ENCODE results near the gene ALG5. TPM values are rescaled to one million over a fixed set of nuclear protein-coding genes. Genes with fewer than 3 reads are reported as not detected.

Gene ALG5
- total and polyA plus RNA-seq, 7 donors: 15.0 to 44.9 (median 24.6) TPM

DNA sequence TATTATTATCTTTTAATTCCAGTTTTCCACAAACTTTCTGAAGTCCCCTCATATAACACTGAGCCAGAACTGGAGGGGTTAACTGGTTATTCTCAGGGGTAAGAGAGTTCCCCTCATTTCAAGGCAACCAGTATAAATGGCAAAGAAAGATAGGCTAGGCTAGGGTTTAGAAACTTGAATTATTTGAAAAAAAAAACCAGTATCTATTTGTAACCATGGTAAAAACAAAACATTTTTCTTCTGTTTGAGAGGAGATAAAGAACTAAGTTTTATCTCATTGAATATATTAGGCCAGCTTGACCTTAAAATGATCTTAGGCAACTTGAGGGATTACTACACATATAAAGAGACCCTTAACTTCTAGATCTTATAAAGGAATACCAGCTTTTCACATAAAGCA, 40.8 kb upstream of the ALG5 start:
- Histone ChIP-seq H3K4me3 (no peak overlapping the region), H3K36me3 (peaks cover 0 to 86% (median 35%) of the 10 kb centered on the region in 4 donors), H3K27ac (no peak overlapping the region), H3K4me1 (no peaks in the 10 kb centered on the region), H3K27me3 (no peaks in the 10 kb centered on the region), H3K9me3 (no peaks in the 10 kb centered on the region)
- DNase-seq: no peak
- TF ChIP-seq POLR2A (IDR thresholded peaks at IDR 0.05) (no peak), EP300 (IDR thresholded peaks at IDR 0.05) (no peak), POLR2AphosphoS5 (IDR thresholded peaks at IDR 0.05) (no peak), CTCF (IDR thresholded peaks at IDR 0.05) (no peak)
- intact Hi-C loops (cut with DNase I): no loop called here

DNA sequence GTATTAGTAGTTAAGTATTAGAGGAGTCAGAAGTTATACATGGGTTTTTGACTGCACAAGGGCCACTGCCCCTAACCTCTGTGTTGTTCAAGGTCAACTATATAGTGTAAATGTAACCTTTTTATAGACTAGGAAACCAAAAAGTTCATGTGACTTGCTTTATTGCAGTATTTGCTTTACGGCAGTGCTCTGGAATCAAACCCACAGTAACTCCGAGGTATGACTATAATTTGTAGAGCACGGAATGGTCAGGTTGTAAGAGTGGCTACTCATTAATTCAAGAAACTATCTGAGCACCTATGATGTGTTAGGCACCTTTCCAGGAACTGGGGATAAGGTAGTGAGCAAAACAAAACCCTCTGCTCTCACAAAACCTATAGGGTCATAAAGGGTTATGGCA, 38.1 kb upstream of the ALG5 start:
- no peak for TF ChIP-seq POLR2AphosphoS5 (IDR thresholded peaks at IDR 0.05)
- no peak for TF ChIP-seq CTCF (IDR thresholded peaks at IDR 0.05)
- TF ChIP-seq POLR2A (IDR thresholded peaks at IDR 0.05): no peak
- no peak for TF ChIP-seq EP300 (IDR thresholded peaks at IDR 0.05)
- intact Hi-C loops (cut with DNase I): no loop called here
- Histone ChIP-seq H3K36me3 (peaks cover 3 to 91% (median 42%) of the 10 kb centered on the region in 4 donors), H3K27ac (no peak overlapping the region), H3K9me3 (no peaks in the 10 kb centered on the region), H3K27me3 (no peaks in the 10 kb centered on the region), H3K4me3 (no peak overlapping the region), H3K4me1 (no peaks in the 10 kb centered on the region)
- 21 to 73% methylated on average over 3 of the region's 3 CpGs for WGBS, 2 donors
- DNase-seq: no peak

GRCh38 chr13:37029617-37030016, 30.5 kb upstream of the ALG5 start:
- no peaks in the 10 kb centered on the region for H3K4me1 ChIP-seq
- no peak for DNase-seq
- no peaks in the 10 kb centered on the region for H3K27me3 ChIP-seq
- 95% methylated on average over 4 of the region's 4 CpGs for WGBS, 2 donors
- no peak overlapping the region for H3K4me3 ChIP-seq
- H3K36me3 ChIP-seq: peaks cover 9 to 100% (median 43%) of the 10 kb centered on the region in 4 donors
- intact Hi-C loops (cut with DNase I): no loop called here
- TF ChIP-seq POLR2A (IDR thresholded peaks at IDR 0.05): no peak
- no peak for TF ChIP-seq EP300 (IDR thresholded peaks at IDR 0.05)
- TF ChIP-seq CTCF (IDR thresholded peaks at IDR 0.05): no peak
- no peaks in the 10 kb centered on the region for H3K9me3 ChIP-seq
- no peak overlapping the region for H3K27ac ChIP-seq

DNA sequence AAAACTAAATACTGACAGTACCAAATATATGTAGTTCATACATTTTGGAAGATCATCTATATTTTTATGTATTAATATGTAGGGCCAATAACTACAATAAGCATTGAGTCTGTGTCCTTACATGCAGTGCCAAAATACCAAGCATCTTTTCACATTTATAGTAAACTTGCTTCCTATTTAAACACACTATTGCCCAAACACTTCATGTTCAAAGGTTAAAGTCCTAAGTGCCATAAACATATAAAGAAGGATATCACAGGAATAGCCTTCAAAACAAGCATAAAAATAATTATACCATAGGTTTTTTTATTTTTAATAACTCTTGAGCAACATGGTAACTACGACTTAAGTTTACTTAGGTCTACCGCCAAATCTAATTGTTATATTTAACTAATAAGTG, 28.5 kb upstream of the ALG5 start:
- H3K4me1 ChIP-seq: no peaks in the 10 kb centered on the region
- no peaks in the 10 kb centered on the region for H3K27me3 ChIP-seq
- H3K4me3 ChIP-seq: no peak overlapping the region
- DNase-seq: no peak
- peaks cover 9 to 100% (median 40%) of the 10 kb centered on the region in 4 donors for H3K36me3 ChIP-seq
- 33 to 69% methylated on average over 2 of the region's 2 CpGs for WGBS, 2 donors
- TF ChIP-seq CTCF (IDR thresholded peaks at IDR 0.05) (no peak), EP300 (IDR thresholded peaks at IDR 0.05) (no peak), POLR2AphosphoS5 (IDR thresholded peaks at IDR 0.05) (no peak), POLR2A (IDR thresholded peaks at IDR 0.05) (no peak)
- intact Hi-C loops (cut with DNase I): no loop called here
- no peaks in the 10 kb centered on the region for H3K9me3 ChIP-seq
- no peak overlapping the region for H3K27ac ChIP-seq

- peaks cover 6 to 100% (median 42%) of the 10 kb centered on the region in 4 donors for H3K36me3 ChIP-seq
- no peak for DNase-seq
- H3K27me3 ChIP-seq: no peaks in the 10 kb centered on the region
- intact Hi-C loops (cut with DNase I): no loop called here
- TF ChIP-seq EP300 (IDR thresholded peaks at IDR 0.05): no peak
- TF ChIP-seq POLR2A (IDR thresholded peaks at IDR 0.05): no peak
- TF ChIP-seq POLR2AphosphoS5 (IDR thresholded peaks at IDR 0.05): no peak
- no peak for TF ChIP-seq CTCF (IDR thresholded peaks at IDR 0.05)
- WGBS, 2 donors: 93 to 94% methylated on average over 1 of the region's 1 CpG
- H3K4me1 ChIP-seq: no peaks in the 10 kb centered on the region
- no peaks in the 10 kb centered on the region for H3K9me3 ChIP-seq
- H3K4me3 ChIP-seq: no peak overlapping the region
- no peak overlapping the region for H3K27ac ChIP-seq
Observed at GRCh38 chr13:37026771-37027170, 27.6 kb upstream of the ALG5 start.

All from sigmoid colon (tissue), 7 donors.